Adrenal gland (tissue), 12 donors: ENCODE data around the gene HOXB2. TPM values are rescaled to one million over a fixed set of nuclear protein-coding genes. Genes with fewer than 3 reads are reported as not detected.
A peak's percentile ranks its signal among the peaks of the same experiment; 100 is the strongest.

Experiments
- DNase-seq, 7 donors: peaks; one replicate each; pipeline ENCODE4 v3.0.0-alpha.2; 2019 to 2020
- H3K27ac ChIP-seq, 5 donors: fragments of 200-600 bp; sonication (generic) in 4 of 5; 1 replicate in 3 of 5; 2 replicates in 2 of 5; pipeline versions ENCODE4 v1.5.1 to v1.8.0; 2016 to 2020; ENCODE audit warnings: mild to moderate bottlenecking in 1 of 5
- H3K27me3 ChIP-seq: fragments of 200-600 bp; 2 replicates; pipeline ENCODE4 v1.8.0; 2021
- H3K36me3 ChIP-seq, 2 donors: fragments of 200-600 bp; replicated peaks in 1 of 2; 1 replicate in 1 of 2; 2 replicates in 1 of 2; pipeline versions ENCODE4 v1.5.1 to v1.8.0; 2018 to 2022
- H3K4me1 ChIP-seq, 2 donors: fragments of 200-600 bp; replicated peaks in 1 of 2; 1 replicate in 1 of 2; 2 replicates in 1 of 2; pipeline versions ENCODE4 v1.5.1 to v1.8.0; 2018 to 2021
- H3K4me3 ChIP-seq, 4 donors: fragments of 200-600 bp; sonication (generic) in 3 of 4; one replicate each; pipeline ENCODE4 v1.5.1; 2016 to 2018
- H3K9me3 ChIP-seq, 3 donors: fragments of 200-600 bp; sonication (generic) in 1 of 3; replicated peaks in 1 of 3; 1 replicate in 2 of 3; 2 replicates in 1 of 3; pipeline versions ENCODE4 v1.5.1 to v1.8.0; 2016 to 2021
- CTCF ChIP-seq, 6 experiments: fragments of 450-650 bp in 4 of 6; fragments of 200-600 bp in 2 of 6; sonication (generic) in 1 of 6; IDR thresholded peaks; 1 replicate in 5 of 6; 2 replicates in 1 of 6; pipeline versions ENCODE4 v1.5.1 to v1.8.0; 2016 to 2021; ENCODE audit warnings: antibody characterized with exemption in 6 of 6, mild to moderate bottlenecking in 2 of 6, moderate library complexity in 1 of 6
- POLR2A ChIP-seq, 2 donors: fragments of 450-650 bp; IDR thresholded peaks; one replicate each; pipeline ENCODE4 v1.6.1; 2017; ENCODE audit warnings: antibody characterized with exemption in 2 of 2, mild to moderate bottlenecking in 2 of 2, moderate library complexity in 1 of 2
- WGBS, 4 donors: extraction: QIAGEN DNeasy Blood & Tissue Kit in 2 of 4; methylation state at CpG; one replicate each; pipeline versions ENCODE4 v1.1.5 to v1.1.7; 2013 to 2017; 5-methylcytosine and 5-hydroxymethylcytosine counted together
- intact Hi-C, 2 donors: fragments of 100-400 bp; cut with DNase I; formaldehyde crosslinking; loops; one replicate each; pipeline versions ENCODE4 v1.14.1 to v1.15.0; 2022 to 2023
- polyA plus RNA-seq, 3 donors: library from polyadenylated mRNA; stranded (reverse); fragments of 200-250 nt in 2 of 3; fragments of 350-450 nt in 1 of 3; fragmentation: Illumina TruSeq in 1 of 3; extraction: RNeasy Lipid Tissue Mini Kit (QIAGEN cat#74804) in 1 of 3; gene quantifications; one replicate each; pipeline ENCODE4 v1.2.3, GENCODE V29; 2013 to 2014
- total RNA-seq, 9 donors: library from RNA; depleted of rRNA in 4 of 9; stranded (reverse); fragments of >200 nt in 4 of 9; fragments of 120-200 nt in 1 of 9; fragmentation: NEBNext Ultra II Directional in 1 of 9; extraction: Animal tissue kit (Norgen Biotek cat#: 25700) in 1 of 9; gene quantifications; one replicate each; pipeline versions ENCODE4 v1.1.0 to v1.2.4, GENCODE V29; 2013 to 2023
- donor health status: healthy with polysubstance abuse.
- donor health status: Bipolar disorder and iron deficiency.
- donor health status: DM: yes; HTN: yes; CAD: no.
- donor health status: DM: no; HTN: no; CAD: no.
- donor health status: DM: no; HTN: no; CAD: no.
- donor health status: DM: yes; HTN: yes; CAD: no.

HOXB2 gene
- total and polyA plus RNA-seq, 12 donors, result 6.3 to 73.6 (median 27.5) TPM

- WGBS, 4 donors, result 59 to 71% (median 63%) methylated on average over 5 of the region's 5 CpGs
- H3K27ac ChIP-seq, result peak overlapping the region in 2 of 5 donors; percentile 65 to 89
- no peak for DNase-seq
- no peaks in the 10 kb centered on the region for H3K9me3 ChIP-seq
- peaks cover 0 to 42% of the 10 kb centered on the region in 2 donors for H3K4me1 ChIP-seq
- intact Hi-C loops, result no loop called here
- no peak overlapping the region for H3K4me3 ChIP-seq
- H3K27me3 ChIP-seq, result no peaks in the 10 kb centered on the region
- no peaks in the 10 kb centered on the region for H3K36me3 ChIP-seq
- TF ChIP-seq CTCF (IDR thresholded peaks at IDR 0.05), result no peak
- TF ChIP-seq POLR2A (IDR thresholded peaks at IDR 0.05), result no peak
Measured at GRCh38 chr17:48587276-48588073, 42.6 kb upstream of the HOXB2 start.

GRCh38 chr17:48586355-48587258 lies 41.7 kb upstream of the HOXB2 start:
- Histone ChIP-seq H3K27me3 (no peaks in the 10 kb centered on the region), H3K4me1 (peaks cover 0 to 41% of the 10 kb centered on the region in 2 donors), H3K36me3 (no peaks in the 10 kb centered on the region), H3K4me3 (peak overlapping the region in 1 of 4 donors; percentile 63), H3K27ac (peak overlapping the region; percentile 46 to 89 (median 75)), H3K9me3 (no peaks in the 10 kb centered on the region)
- intact Hi-C loops, result no loop called here
- no peak for TF ChIP-seq CTCF (IDR thresholded peaks at IDR 0.05)
- 47 to 53% (median 52%) methylated on average over 31 to 34 of the region's 34 CpGs for WGBS, 4 donors
- DNase-seq, result no peak

- H3K36me3 ChIP-seq, result no peaks in the 10 kb centered on the region
- H3K4me3 ChIP-seq, result peak overlapping the region in 1 of 4 donors; percentile 63
- no peak for DNase-seq
- H3K9me3 ChIP-seq, result no peaks in the 10 kb centered on the region
- peak overlapping the region in 2 of 5 donors; percentile 17 to 86 for H3K27ac ChIP-seq
- no peak for TF ChIP-seq CTCF (IDR thresholded peaks at IDR 0.05)
- no peak for TF ChIP-seq POLR2A (IDR thresholded peaks at IDR 0.05)
- H3K27me3 ChIP-seq, result no peaks in the 10 kb centered on the region
- 53 to 73% (median 64%) methylated on average over 2 of the region's 2 CpGs for WGBS, 4 donors
- intact Hi-C loops, result no loop called here
- H3K4me1 ChIP-seq, result peaks cover 0 to 41% of the 10 kb centered on the region in 2 donors
Measured at GRCh38 chr17:48584223-48584741, 39.4 kb upstream of the HOXB2 start.

- H3K27me3 ChIP-seq, result no peaks in the 10 kb centered on the region
- WGBS, 4 donors, result 82 to 87% (median 86%) methylated on average over 3 of the region's 3 CpGs
- no peak overlapping the region for H3K4me3 ChIP-seq
- intact Hi-C loops, result no loop called here
- peaks cover 0 to 41% of the 10 kb centered on the region in 2 donors for H3K4me1 ChIP-seq
- no peaks in the 10 kb centered on the region for H3K9me3 ChIP-seq
- TF ChIP-seq CTCF (IDR thresholded peaks at IDR 0.05) (no peak), POLR2A (IDR thresholded peaks at IDR 0.05) (no peak)
- no peaks in the 10 kb centered on the region for H3K36me3 ChIP-seq
- peak overlapping the region in 2 of 5 donors; percentile 26 to 86 for H3K27ac ChIP-seq
- DNase-seq, result no peak
Measured at GRCh38 chr17:48583708-48584222, 38.9 kb upstream of the HOXB2 start.
